CD4-positive, alpha-beta T cell treated with Interferon gamma for 1 hour (primary cell): ENCODE results near the gene CEACAM21.
"Not testable (repeated sequence)": the region's sequence is repeated elsewhere in the genome, so short reads cannot be mapped to it uniquely, and the experiment has no call there.

Experiments used
- DNase-seq: peaks from one replicate; pipeline ENCODE4 v3.0.0-alpha.2; 2020

CEACAM21 gene

DNA sequence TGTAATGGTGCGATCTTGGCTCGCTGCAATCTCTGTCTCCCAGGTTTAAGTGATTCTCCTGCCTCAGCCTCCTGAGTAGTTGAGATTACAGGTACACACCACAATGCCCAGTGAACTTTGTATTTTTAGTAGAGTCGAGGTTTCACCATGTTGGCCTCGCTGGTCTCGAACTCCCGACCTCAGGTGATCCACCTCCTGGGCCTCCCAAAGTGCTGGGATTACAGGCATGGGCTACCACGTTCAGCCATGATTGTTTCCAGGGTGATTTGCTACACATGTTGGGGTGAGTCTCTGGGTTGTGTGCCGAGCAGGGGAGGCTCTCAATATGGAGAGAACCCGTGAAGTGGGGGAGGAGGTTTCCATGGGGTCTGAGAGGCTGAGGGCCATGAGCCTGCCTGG, 24.8 kb upstream of the CEACAM21 start:
- no peak for DNase-seq

- no peak for DNase-seq
Measured at GRCh38 chr19:41551711-41552110, 24.3 kb upstream of the CEACAM21 start.

- DNase-seq: peak; percentile 36
Measured at GRCh38 chr19:41552558-41552957, 23.4 kb upstream of the CEACAM21 start.

DNA sequence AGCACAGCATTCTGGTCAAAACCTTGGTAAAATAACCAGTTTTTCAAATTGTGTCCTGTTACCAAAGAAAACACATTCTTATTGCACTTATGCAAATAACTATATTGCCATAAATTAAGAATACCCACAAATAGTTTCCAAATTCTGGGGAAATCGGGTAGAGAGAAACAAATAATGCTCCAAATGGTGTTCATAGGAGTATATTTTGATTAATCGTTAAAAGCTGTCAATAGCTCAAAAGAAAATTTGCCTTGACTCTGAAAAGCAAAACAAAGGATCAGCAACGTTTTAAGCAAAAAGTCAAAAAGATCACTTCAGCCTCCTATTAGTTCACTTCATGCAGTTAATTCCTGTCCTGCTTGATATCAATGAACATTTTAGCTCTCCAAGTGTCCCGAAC, 22.2 kb upstream of the CEACAM21 start:
- no peak for DNase-seq

GRCh38 chr19:41554907-41555306, 21.1 kb upstream of the CEACAM21 start:
- DNase-seq: peak; percentile 37

- no peak for DNase-seq
Measured at GRCh38 chr19:41555748-41556147, 20.2 kb upstream of the CEACAM21 start.

DNA sequence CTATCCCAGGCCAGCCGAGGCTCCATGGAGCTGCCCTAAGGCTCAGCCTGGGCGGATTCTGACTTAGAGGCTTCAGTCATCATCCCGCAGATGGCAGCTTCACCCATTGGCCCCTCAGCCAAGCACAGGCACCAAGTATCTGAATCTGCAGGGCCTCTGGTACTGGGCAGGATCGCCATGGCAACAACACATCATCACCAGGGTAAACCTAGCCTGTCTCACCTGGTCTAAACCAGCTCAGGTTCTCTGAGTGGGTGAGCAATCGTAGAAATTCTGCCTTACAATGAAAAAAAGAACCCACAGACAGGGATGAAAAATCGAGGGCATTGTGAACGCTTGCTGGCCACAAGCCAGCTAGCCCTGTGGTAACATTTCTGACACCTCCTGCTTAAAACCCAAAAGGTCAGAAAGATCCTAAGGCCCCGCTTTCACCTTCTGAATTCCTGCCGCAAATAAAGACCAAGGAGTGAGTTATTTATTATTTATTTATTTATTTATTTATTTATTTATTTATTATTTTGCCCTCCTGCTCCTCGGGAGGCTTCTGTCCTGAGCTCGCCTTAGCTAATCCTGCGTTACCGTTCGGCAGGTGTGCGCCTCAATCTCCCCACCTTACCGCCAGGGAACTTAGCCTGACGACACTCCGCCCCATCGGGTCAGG, 12.0 kb upstream of the CEACAM21 start:
- DNase-seq: peak; percentile 84

DNA sequence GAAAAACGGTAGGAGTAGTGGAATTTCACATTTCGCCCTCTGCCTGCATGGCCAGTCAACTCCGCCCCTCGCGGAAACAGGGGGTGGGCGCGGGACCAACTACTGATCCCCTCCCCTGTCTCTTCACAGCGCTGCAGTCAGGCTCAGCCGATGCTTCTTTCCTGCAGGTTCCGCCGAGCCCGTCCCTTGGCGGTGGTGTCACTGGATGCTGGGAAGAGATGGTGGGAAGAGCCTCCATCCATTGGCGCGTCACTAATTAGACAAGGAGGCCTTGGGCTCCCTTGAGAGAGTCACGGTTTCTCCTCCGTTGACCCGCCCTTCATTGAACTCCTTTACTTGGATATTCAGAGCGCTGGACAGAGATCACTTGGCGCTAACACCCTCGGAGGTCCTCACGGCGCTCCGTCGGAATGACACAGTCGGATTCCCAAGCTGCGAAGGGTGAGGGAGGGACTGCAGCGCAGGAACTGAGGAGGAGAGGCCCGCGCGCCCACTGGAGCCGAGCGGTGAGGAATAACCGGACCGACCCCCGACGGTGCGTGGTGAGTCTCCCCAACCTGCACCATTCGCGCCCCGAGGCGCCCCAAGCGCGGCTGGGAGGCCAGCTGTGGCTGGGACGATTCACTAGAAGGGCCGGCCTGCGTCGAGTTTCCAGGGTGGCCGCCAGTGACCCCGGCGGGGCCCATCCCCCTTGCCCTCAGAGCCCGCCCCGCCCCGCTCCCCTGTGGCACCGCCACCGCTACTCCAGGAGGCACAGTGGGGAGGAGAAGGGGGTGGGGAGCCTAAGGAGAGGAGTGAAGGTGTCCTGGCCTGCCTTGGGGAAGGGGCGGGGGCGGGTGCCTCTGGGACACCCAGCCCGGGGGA, 11.2 kb upstream of the CEACAM21 start:
- no peak for DNase-seq

DNA sequence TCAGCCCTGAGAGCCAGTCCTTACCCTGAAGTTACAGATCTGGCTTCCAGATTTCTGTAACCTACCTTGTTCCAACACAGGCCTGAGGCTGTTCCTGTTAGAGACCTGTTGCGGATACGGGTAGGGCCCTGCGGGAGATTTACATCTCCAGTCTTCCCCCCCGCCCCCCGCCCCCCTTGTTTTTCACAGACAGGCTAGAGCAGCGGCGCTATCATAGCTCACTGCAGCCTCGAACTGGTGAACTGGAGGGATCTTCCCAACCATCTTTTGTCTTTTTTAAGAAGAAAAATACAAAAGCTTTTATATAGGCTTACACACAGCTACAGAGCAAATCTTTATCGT, 10.6 kb upstream of the CEACAM21 start:
- no peak for DNase-seq

GRCh38 chr19:41566001-41566400, 10.0 kb upstream of the CEACAM21 start:
- DNase-seq: no peak

GRCh38 chr19:41569481-41570150, 6.3 kb upstream of the CEACAM21 start:
- no peak for DNase-seq

DNA sequence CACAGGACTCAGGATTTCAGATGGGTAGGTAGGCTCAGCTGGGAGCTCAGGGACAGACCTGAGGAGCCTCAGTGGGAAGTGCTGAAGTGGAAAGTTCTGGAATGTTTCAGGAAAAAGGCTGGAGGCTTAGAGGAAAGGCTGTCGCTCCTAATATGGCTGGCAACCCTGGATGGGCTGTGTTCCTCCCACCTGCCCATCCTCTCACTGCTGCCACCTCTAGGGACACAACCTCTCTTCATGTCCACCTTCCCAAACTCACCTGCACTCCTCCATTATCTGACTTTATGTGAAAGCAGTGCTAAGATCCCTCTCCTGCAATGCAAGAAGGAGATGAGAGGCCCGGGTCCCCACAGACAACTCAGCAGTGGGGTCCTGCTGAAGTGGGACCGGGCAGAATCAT, 5.8 kb upstream of the CEACAM21 start:
- DNase-seq: no peak

DNA sequence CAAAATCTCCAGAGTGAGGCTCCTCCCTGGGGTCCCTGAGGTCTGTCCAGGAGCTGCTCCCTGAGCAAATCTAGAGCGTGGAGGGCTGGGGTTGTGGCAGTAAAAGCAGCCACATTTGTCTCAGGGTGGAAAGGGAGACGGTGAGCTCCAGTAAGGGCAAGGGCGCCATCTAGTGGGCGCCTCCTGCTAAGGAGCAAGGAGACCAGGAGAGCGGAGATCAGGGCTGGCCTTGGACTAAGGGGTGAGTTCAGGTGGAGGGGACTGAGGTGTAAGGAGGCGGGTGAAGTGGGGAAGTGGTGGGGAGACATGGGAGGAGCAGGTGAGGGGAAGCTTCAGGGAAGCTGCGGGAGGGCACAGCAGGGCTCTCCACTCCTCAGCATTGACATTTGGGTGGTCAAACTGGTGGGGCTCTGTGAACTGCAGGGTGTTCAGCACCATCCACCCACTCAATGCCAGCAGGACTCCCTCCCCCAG, 5.3 kb upstream of the CEACAM21 start:
- peak; percentile 81 for DNase-seq

- no peak for DNase-seq
Measured at GRCh38 chr19:41577144-41577830, 1.3 kb downstream of the CEACAM21 start.

DNA sequence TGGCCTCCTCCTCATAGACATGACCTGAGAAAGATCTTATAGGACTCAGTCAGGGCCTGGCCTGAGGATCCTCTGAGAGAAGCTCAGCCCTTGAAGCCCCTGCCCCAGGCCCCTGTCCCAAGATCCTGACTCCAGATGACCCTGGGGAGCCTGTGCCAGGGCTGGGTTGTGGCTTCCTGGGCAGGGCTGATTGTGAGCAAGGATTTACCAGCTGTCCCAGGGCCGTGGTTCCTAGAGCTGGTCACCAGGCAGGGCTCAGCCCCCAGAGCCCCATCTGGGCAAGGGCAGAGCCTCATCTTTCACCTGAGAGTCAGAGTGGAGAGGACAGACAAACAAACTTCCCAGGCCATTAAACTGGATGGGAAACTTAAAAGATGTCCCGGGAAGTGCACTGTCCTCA, 1.9 kb downstream of the CEACAM21 start:
- DNase-seq: no peak

GRCh38 chr19:41578886-41579285, 2.9 kb downstream of the CEACAM21 start:
- no peak for DNase-seq

DNA sequence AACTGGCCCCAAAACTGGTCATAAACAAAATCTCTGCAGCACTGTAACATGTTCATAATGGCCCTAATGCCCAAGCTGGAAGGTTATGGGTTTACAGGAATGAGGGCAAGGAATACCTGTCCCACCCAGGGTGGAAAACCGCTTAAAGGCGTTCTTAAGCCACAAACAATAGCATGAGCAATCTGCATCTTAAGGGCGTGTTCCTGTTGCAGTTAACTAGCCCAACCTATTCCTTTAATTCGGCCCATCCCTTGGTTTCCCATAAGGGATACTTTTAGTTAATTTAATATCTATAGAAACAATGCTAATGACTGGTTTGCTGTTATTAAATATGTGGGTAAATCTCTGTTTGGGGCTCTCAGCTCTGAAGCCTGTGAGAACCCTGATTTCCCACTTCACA, 5.1 kb downstream of the CEACAM21 start:
- DNase-seq: not testable (repeated sequence)

DNA sequence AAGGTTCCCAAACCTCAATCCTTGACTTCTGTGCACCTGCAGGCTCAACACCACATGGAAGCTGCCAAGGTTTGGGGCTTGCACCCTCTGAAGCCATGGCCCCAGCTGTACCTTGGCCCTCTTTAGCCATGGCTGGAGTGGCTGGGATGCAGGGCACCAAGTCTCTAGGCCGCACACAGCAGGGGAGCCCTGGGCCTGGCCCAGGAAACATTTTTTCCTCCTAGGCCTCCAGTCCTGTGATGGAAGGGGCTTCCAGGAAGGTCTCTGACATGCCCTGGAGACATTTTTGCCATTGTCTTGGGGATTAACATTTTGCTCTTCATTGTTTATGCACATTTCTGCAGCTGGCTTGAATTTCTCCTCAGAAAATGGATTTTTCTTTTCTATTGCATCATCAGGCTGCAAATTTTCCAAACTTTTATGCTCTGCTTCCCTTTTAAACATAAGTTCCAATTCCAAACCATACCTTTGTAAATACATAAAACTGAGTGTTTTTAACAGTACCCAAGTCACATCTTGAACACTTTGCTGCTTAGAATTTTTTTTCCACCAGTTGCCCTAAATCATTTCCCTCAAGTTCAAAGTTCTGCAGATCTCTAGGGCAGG, 6.7 kb downstream of the CEACAM21 start:
- DNase-seq: not testable (repeated sequence)

- DNase-seq: no peak
Measured at GRCh38 chr19:41584260-41584810, 8.4 kb downstream of the CEACAM21 start.

DNA sequence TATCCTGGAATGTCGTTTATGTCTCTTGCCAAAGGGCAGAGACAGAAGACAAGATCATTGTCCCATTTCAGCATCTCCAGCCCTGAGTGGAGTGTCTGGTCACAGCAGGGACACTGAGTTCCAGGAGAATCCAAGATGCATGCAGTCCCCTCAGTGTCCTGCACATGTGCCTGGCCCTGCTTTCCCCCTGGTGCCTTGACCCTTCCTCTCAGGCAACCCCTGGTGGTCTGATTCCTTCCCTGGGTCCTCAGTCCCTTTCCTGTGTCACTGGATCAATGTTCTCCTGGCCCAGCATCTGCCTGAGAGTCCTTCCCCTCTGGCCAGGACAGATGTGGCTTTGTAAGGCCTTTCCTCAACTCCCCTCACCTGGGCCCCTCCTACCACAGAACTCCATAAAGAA, 9.0 kb downstream of the CEACAM21 start:
- DNase-seq: no peak

DNA sequence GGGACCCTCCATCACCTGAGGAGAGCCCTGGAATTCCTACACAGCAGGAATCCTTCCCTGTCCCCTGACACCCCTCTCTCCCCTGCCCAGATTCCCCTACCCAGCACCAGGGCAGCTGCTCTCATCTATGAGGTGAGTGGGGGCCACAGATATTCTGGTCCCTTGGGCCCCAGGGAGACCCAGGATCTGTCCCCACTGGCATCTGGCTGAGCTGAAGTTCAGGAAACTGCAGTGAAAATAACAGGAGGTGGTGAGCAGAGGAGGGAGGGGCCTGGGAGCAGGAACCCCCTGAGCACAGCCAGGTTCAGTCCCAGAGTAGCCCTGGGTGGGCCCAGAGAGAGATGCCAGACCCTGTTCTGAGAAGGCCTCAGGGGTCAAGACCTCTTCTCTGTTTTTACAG, 10.1 kb downstream of the CEACAM21 start:
- no peak for DNase-seq

DNA sequence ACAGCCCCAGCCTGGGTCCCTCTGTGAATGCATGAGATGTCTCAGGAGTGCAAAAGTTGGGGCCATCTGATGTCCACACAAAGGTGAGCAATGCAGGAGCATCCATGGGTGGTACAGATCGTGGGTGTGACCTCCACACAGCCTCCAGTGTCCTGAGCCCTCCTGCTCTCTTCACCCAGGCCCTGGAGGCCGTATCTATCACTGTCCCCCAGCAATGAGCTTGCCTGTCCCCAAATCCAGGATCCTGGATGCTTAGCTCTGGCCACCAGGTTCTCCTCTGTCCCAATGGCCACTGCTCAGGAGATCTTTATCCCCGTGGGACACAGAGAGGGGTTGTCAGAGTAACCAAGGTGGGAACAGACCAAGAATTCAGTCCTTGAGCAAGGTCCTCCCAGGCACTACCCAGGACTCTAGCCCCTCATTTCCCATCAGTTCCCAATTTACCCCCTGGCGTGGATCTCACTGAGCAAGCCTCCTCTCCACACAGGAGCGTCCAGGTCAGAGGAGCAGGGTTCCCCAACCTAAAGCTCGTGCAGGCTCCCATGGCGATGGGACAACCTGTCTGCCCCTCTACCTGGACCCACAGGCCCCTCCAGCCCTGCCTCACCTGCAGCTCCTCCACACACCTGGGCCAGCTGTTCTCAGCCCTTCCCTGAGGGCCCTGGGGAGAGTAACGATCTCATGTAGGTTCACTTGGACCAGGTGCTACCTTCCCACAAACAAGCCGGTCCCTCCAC, 11.3 kb downstream of the CEACAM21 start:
- DNase-seq: no peak
